Stimulated activated CD4-positive, alpha-beta T cell treated with anti-CD3 and anti-CD28 coated beads, TNF-alpha, amount 100 ng/mL, for 48 hours (primary cell): ENCODE data around the gene MAPKAPK2.
A peak's percentile ranks its signal among the peaks of the same experiment; 100 is the strongest.

Experiments used
- DNase-seq, 3 donors: peaks; one replicate each; pipeline ENCODE4 v3.0.0-alpha.2; 2020; ENCODE audit warnings: low read depth in 3 of 3

The MAPKAPK2 gene

DNA sequence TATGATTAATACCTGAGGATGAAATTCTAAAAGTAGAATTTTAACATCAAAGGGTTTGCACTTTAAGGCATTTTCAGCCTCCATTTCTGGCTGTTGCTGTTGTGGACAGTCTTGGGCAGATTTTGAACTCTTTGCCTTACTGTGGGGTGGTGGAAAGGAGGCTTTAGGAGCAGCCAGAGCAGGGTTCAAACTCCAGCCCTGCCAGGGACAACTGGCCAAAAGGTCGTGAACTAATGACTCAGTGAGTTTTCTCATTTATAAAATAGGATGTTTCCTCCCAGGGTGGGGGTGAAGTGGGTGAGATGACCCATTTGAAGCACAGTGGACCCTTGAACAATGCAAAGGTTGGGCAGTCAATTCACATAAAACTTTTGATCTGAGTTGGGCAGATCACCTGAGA lies 36.7 kb downstream of the MAPKAPK2 start:
- DNase-seq, result no peak

DNA sequence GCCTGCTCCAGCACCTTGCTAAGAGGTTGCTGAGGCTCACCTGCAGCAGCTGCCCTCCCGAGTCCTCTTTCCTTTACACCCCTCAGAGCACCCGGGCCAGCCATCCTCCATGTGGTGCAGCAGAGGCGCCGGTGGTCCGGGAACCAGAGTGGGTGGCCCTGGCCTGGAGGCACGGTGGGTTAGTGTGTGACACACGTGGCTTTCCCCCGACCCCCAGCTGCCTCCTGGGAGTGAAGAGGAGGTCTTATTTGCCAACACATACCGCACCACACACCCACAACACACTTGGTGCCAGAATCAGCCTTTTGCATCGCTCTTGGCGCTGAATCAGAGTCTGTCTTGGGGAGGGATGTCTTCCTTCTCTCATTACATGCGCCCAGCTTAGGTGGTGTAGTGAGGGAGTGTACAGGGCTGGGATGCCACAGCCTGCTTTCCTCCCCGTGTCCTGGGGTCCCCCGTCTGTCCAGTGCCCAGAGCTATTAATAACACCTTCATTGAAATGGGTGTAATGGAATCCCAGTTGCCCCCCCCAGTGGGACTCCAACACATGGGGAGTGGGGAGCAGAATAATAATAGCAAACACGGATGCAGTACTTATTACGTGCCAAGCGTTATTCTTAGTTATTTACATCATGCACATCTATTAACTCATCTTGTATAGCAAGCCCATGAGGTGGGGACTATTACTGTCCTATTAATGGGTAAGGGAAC lies 38.2 kb downstream of the MAPKAPK2 start:
- no peak for DNase-seq

- no peak for DNase-seq
Measured at GRCh38 chr1:206723462-206723804, 38.7 kb downstream of the MAPKAPK2 start.

- no peak for DNase-seq
Measured at GRCh38 chr1:206723805-206724472, 39.2 kb downstream of the MAPKAPK2 start.

- DNase-seq, result peak; percentile 38 to 70 (median 40)
Measured at GRCh38 chr1:206725109-206725963, 40.6 kb downstream of the MAPKAPK2 start.

- no peak for DNase-seq
Measured at GRCh38 chr1:206727981-206728696, 43.4 kb downstream of the MAPKAPK2 start.

DNA sequence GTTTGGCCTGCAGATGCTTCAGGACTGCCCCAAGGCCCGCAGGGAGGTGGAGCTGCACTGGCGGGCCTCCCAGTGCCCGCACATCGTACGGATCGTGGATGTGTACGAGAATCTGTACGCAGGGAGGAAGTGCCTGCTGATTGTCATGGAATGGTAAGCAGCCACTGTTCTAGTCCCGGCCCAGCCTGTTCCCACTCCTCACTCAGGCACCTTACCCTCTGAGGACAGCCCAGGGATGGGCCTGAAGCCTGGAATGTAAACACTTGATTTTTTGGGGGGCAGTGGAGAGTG lies 43.9 kb downstream of the MAPKAPK2 start:
- no peak for DNase-seq

- no peak for DNase-seq
Measured at GRCh38 chr1:206729050-206729449, 44.3 kb downstream of the MAPKAPK2 start.

DNA sequence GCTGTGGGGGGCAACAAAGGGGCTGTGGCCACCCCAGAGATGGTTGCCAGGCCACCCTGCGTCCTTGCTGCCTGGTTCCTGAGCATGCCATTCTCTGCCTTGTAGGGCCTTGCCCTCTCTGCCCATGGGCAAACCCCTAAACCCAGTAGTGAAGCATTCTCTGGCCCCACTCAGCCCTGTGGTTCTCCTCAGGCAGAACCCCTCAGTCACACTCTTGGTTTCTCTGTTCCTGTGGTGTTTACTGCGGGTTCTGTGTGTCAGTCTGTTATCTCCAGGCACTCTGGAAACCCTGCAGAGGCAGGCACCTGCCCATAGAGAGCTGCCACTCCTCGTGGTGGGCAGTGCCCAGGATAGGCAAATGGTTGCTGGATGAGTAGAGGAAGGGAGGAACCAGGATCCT lies 44.8 kb downstream of the MAPKAPK2 start:
- no peak for DNase-seq

DNA sequence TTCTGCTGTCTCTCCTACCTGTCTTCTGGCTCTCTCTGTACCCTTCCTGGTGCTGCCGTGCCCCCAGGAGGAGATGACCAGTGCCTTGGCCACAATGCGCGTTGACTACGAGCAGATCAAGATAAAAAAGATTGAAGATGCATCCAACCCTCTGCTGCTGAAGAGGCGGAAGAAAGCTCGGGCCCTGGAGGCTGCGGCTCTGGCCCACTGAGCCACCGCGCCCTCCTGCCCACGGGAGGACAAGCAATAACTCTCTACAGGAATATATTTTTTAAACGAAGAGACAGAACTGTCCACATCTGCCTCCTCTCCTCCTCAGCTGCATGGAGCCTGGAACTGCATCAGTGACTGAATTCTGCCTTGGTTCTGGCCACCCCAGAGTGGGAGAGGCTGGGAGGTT lies 47.8 kb downstream of the MAPKAPK2 start:
- DNase-seq, result no peak

DNA sequence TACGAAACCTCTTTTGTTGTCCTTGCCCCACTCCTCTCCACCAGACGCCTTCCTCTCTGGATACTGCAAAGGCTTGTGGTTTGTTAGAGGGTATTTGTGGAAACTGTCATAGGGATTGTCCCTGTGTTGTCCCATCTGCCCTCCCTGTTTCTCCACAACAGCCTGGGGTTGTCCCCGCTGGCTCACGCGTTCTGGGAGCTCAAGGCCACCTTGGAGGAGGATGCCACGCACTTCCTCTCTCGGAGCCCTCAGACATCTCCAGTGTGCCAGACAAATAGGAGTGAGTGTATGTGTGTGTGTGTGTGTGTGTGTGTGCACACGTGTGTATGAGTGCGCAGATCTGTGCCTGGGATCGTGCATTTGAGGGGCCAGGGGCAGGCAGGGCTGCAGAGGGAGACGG lies 48.3 kb downstream of the MAPKAPK2 start:
- no peak for DNase-seq

GRCh38 chr1:206734499-206735142 lies 49.9 kb downstream of the MAPKAPK2 start:
- DNase-seq, result peak in 2 of 3 donors; percentile 70 to 81

- no peak for DNase-seq
Measured at GRCh38 chr1:206735553-206736031, 50.9 kb downstream of the MAPKAPK2 start.

- DNase-seq, result no peak
Measured at GRCh38 chr1:206736878-206737728, 52.4 kb downstream of the MAPKAPK2 start.

GRCh38 chr1:206737729-206738201 lies 53.1 kb downstream of the MAPKAPK2 start:
- no peak for DNase-seq

- no peak for DNase-seq
Measured at GRCh38 chr1:206738370-206739366, 54.0 kb downstream of the MAPKAPK2 start.

- DNase-seq, result no peak
Measured at GRCh38 chr1:206739411-206740076, 54.8 kb downstream of the MAPKAPK2 start.

DNA sequence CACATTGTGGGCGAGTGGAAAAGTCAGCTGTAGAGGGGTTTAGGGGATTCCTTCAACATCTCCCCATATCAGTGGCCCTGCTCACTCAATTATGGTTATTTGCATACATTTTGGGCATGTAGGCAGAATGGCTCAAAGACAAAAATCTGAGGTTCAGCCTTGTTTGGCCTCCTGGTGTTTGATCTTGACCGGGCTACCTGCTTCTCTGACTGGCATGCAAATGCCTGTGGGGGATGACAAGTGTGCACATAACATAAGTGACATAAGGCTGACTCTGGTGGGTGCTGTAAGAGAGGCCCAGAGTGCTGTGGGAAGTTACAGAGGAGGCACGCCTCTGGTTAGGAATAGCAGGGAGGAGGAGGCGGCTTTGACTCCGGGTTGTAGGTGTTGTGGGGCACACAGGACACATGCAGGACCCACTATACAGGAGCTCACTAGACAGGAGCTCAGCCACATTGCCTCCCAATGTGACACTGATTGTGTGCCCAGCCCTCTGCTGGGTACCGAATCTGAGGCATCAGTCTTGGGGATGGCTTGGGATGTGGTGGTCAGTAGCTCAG lies 56.5 kb downstream of the MAPKAPK2 start:
- no peak for DNase-seq
